ENCODE measurements around the gene MRPS34.

Gene MRPS34

GRCh38 chr16:1771188-1771863, 1.6 kb downstream of the MRPS34 start, which contains the start of gene NME3:
Gene NME3 (minus strand): TSS chr16:1771543. CDS start chr16:1771534, 9 bp downstream.
- TF ChIP-seq CTCF (IDR thresholded peaks at IDR 0.05) (no peak), ZFX (IDR thresholded peaks at IDR 0.05; ENCODE audit: borderline replicate concordance) (no peak)
- H3K27ac ChIP-seq = peak within 1 kb of the TSS; percentile 97

GRCh38 chr16:1770328-1771187, 2.4 kb downstream of the MRPS34 start:
- peak overlapping the region; percentile 97 for H3K27ac ChIP-seq
- TF ChIP-seq CTCF (IDR thresholded peaks at IDR 0.05) (peak; percentile 9; the same call in 1 of the 2 replicates), ZFX (IDR thresholded peaks at IDR 0.05; ENCODE audit: borderline replicate concordance) (no peak)

GRCh38 chr16:1769402-1770300, 3.3 kb downstream of the MRPS34 start:
- peak overlapping the region; percentile 97 for H3K27ac ChIP-seq
- TF ChIP-seq CTCF (IDR thresholded peaks at IDR 0.05) = no peak
- no peak for TF ChIP-seq ZFX (IDR thresholded peaks at IDR 0.05; ENCODE audit: borderline replicate concordance)

- TF ChIP-seq ZFX (IDR thresholded peaks at IDR 0.05; ENCODE audit: borderline replicate concordance) (no peak), CTCF (IDR thresholded peaks at IDR 0.05) (no peak)
- peak overlapping the region; percentile 97 for H3K27ac ChIP-seq
These were observed 4.0 kb downstream of the MRPS34 start for GRCh38 chr16:1768767-1769401.

GRCh38 chr16:1768061-1768766, 4.7 kb downstream of the MRPS34 start:
- peak overlapping the region; percentile 97 for H3K27ac ChIP-seq
- TF ChIP-seq ZFX (IDR thresholded peaks at IDR 0.05; ENCODE audit: borderline replicate concordance) = no peak
- no peak for TF ChIP-seq CTCF (IDR thresholded peaks at IDR 0.05)
